HL-60 (cell line): ENCODE data around the gene USP40.

Experiments
- DNase-seq, 2 experiments: peaks; one replicate each; pipeline ENCODE4 v3.0.0-alpha.2; 2010 to 2020; ENCODE audit warnings: low read depth in 1 of 2, low spot score in 1 of 2
- H3K27ac ChIP-seq: fragments of 250-450 bp; sonication (Bioruptor Pico); replicated peaks from 2 replicates; pipeline ENCODE4 v1.5.1; 2020; ENCODE audit warnings: mild to moderate bottlenecking, moderate library complexity
- H3K27me3 ChIP-seq: fragments of 250-450 bp; sonication (Bioruptor Pico); 2 replicates; pipeline ENCODE4 v1.5.1; 2021; ENCODE audit warnings: mild to moderate bottlenecking, moderate library complexity; ENCODE audit not compliant: insufficient read depth, poor library complexity, severe bottlenecking
- H3K4me3 ChIP-seq: replicated peaks from 2 replicates; pipeline ENCODE4 v1.5.1; 2011; ENCODE audit warnings: mild to moderate bottlenecking, control low read depth, low read length; ENCODE audit not compliant: insufficient read depth
- CTCF ChIP-seq: IDR thresholded peaks from one replicate; pipeline ENCODE4 v1.5.1; 2011; ENCODE audit warnings: low read length, control low read depth, inconsistent platforms; ENCODE audit not compliant: insufficient read depth
- GABPA ChIP-seq: IDR thresholded peaks from 2 replicates; pipeline ENCODE4 v1.6.1; 2012; ENCODE audit warnings: low read depth
- POLR2AphosphoS5 ChIP-seq: IDR thresholded peaks from 2 replicates; pipeline ENCODE4 v1.6.1; 2012; ENCODE audit warnings: low read depth
- REST ChIP-seq: IDR thresholded peaks from 2 replicates; pipeline ENCODE4 v1.6.1; 2012; ENCODE audit warnings: low read depth; ENCODE audit not compliant: insufficient replicate concordance
- SPI1 ChIP-seq: IDR thresholded peaks from 2 replicates; pipeline ENCODE4 v1.6.1; 2012; ENCODE audit warnings: low read depth, mild to moderate bottlenecking, borderline replicate concordance

Gene USP40

GRCh38 chr2:233461481-233461891 is 105.1 kb downstream of the USP40 start:
- no peak for TF ChIP-seq REST
- no peak for TF ChIP-seq POLR2AphosphoS5
- TF ChIP-seq CTCF = no peak
- no peak for TF ChIP-seq SPI1
- TF ChIP-seq GABPA = no peak
- Histone ChIP-seq H3K27ac (no peak overlapping the region), H3K4me3 (no peak overlapping the region), H3K27me3 (no peaks in the 10 kb centered on the region)
- DNase-seq = no peak

DNA sequence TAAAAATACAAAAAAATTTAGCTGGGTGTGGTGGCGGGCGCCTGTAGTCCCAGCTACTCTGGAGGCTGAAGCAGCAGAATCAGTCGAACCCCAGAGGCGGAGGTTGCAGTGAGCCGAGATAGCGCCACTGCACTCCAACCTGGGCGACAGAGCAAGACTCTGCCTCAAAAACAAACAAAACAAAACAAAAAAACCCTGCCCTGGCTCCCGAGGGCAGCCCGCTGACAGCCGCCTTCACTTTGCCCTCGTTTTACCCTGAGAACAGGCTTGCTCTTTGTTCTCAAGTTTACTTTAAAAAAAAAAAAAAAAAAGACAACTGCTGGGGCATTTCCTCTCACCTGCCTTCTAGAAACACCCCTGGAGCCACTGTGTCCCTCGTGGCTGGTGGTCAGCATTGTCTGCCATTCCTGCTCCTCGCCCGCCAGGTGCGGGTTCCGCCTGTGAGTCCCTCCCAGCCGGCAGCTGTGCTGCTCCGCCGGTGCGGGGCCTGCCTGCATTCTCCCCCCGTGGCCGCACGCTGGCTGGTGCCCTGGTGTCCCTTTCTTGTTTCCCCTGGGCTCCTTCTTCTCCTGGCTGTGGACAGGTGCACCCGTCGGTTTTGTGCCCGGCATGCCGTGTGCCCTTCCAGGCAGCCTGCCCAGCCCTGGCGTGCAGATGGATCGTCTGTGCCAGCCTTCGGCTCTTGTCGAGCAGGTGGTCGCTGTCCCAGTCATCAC is 105.7 kb downstream of the USP40 start:
- no peak for DNase-seq
- no peak overlapping the region for H3K27ac ChIP-seq
- TF ChIP-seq SPI1 = no peak
- TF ChIP-seq POLR2AphosphoS5 = no peak
- TF ChIP-seq GABPA = no peak
- TF ChIP-seq CTCF = no peak
- no peak for TF ChIP-seq REST

GRCh38 chr2:233459426-233459825 is 107.2 kb downstream of the USP40 start:
- H3K27ac ChIP-seq = no peak overlapping the region
- TF ChIP-seq GABPA (no peak), REST (no peak), SPI1 (no peak), POLR2AphosphoS5 (no peak), CTCF (no peak)
- H3K4me3 ChIP-seq = no peak overlapping the region
- no peak for DNase-seq
- no peaks in the 10 kb centered on the region for H3K27me3 ChIP-seq

More for the DNA sequence above, 105.7 kb downstream of the USP40 start:
- H3K27me3 ChIP-seq = no peaks in the 10 kb centered on the region
- no peak overlapping the region for H3K4me3 ChIP-seq
